T-helper 17 cell (primary cell): ENCODE results near the gene NEURL1B. TPM values are rescaled to one million over a fixed set of nuclear protein-coding genes. Genes with fewer than 3 reads are reported as not detected.
"Not testable (repeated sequence)": the region's sequence is repeated elsewhere in the genome, so short reads cannot be mapped to it uniquely, and the experiment has no call there.

ENCODE experiments used
- ATAC-seq: fragments of 150-1000 bp; cut with Tn5 transposase; 2 replicates; pipeline ENCODE4 v1.10.0; 2021; ENCODE audit warnings: mild to moderate bottlenecking, moderate library complexity
- DNase-seq, 3 donors: peaks; one replicate each; pipeline versions ENCODE4 v3.0.0 to v3.0.0-alpha.2; 2020 to 2021
- H3K9me3 ChIP-seq: one replicate; pipeline ENCODE4 v1.7.0; 2013; ENCODE audit warnings: low read length, mild to moderate bottlenecking; ENCODE audit not compliant: control insufficient read depth, poor library complexity, severe bottlenecking
- H3K27ac Mint-ChIP-seq: one replicate; pipeline ENCODE4 v1.8.0; 2022; ENCODE audit warnings: mild to moderate bottlenecking, moderate library complexity, mixed read lengths
- H3K27me3 Mint-ChIP-seq: one replicate; pipeline ENCODE4 v1.8.0; 2022; ENCODE audit warnings: mixed read lengths
- H3K36me3 Mint-ChIP-seq: one replicate; pipeline ENCODE4 v1.8.0; 2022; ENCODE audit warnings: low read depth, mixed read lengths
- H3K4me1 Mint-ChIP-seq: one replicate; pipeline ENCODE4 v1.8.0; 2022; ENCODE audit warnings: mild to moderate bottlenecking, mixed read lengths
- H3K4me3 Mint-ChIP-seq: one replicate; pipeline ENCODE4 v1.8.0; 2022; ENCODE audit warnings: mild to moderate bottlenecking, moderate library complexity, mixed read lengths
- total RNA-seq, 4 donors: library from RNA in 2 of 4; stranded (reverse) in 2 of 4; gene quantifications; one replicate each; pipeline ENCODE4 v1.2.3 and lab custom pipeline; 2022 to 2026

NEURL1B gene
- total RNA-seq, 2 donors from 2014 or later = 0.07 to 0.23 TPM

GRCh38 chr5:172672681-172673080 is 31.6 kb downstream of the NEURL1B start:
- H3K27ac Mint-ChIP-seq = no peak overlapping the region
- H3K9me3 ChIP-seq = no peaks in the 10 kb centered on the region
- no peaks in the 10 kb centered on the region for H3K27me3 Mint-ChIP-seq
- no peaks in the 10 kb centered on the region for H3K36me3 Mint-ChIP-seq
- no peaks in the 10 kb centered on the region for H3K4me1 Mint-ChIP-seq
- ATAC-seq = no peak
- no peak overlapping the region for H3K4me3 Mint-ChIP-seq
- DNase-seq = no peak

DNA sequence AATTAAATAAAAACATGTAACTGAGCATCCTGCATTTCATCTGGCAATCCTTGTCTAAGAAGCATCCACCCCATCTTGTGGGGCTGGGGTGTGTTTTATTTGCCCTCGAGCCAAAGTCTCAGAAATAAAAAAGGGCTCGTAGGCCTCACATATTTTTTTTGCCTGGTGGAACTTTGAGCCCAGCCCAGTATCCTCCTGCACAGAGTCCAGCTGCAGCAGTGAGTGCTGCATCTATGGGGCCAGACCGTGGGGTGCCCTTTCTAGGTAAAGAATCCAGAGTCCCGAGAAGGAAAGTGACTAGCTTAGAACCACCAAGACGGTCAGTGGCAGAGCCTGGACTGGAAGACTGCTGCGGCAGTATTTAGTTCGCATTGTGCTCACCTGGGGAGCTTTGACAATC is 33.1 kb downstream of the NEURL1B start:
- no peaks in the 10 kb centered on the region for H3K9me3 ChIP-seq
- Mint-ChIP-seq H3K27me3 (no peaks in the 10 kb centered on the region), H3K4me3 (no peak overlapping the region), H3K36me3 (no peaks in the 10 kb centered on the region), H3K4me1 (peaks cover 4% of the 10 kb centered on the region), H3K27ac (no peak overlapping the region)
- no peak for ATAC-seq
- DNase-seq = no peak

DNA sequence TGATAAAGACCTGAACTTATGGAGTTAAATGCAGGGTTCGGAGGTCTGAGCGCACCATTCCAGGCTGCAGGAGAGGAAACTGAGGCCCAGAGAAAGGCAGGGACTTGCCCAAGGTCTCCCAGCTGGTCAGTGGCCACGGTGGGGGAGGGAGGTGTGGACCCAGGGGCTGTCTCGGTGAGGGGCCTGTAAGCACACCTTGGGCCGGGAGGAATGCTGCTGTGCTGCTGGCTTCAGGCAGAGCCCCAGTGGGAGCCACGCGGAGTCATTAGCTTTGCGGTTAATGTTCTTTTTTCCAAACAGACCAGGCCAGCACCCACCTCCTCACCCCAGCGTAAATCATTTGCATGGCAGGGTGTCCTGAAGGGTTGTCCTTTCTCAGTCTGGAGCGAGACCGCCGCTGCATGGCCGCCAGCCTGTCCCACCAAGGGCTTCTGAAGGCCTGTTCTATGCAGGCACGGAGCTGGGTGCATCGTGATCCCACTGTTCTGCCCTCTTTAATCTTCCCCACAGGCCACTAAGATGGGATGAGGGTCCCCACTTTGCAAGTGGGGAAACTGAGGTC is 35.9 kb downstream of the NEURL1B start:
- Mint-ChIP-seq H3K27ac (no peak overlapping the region), H3K4me3 (no peak overlapping the region), H3K4me1 (peaks cover 4% of the 10 kb centered on the region), H3K36me3 (no peaks in the 10 kb centered on the region), H3K27me3 (no peaks in the 10 kb centered on the region)
- DNase-seq = no peak
- H3K9me3 ChIP-seq = no peaks in the 10 kb centered on the region
- ATAC-seq = no peak

DNA sequence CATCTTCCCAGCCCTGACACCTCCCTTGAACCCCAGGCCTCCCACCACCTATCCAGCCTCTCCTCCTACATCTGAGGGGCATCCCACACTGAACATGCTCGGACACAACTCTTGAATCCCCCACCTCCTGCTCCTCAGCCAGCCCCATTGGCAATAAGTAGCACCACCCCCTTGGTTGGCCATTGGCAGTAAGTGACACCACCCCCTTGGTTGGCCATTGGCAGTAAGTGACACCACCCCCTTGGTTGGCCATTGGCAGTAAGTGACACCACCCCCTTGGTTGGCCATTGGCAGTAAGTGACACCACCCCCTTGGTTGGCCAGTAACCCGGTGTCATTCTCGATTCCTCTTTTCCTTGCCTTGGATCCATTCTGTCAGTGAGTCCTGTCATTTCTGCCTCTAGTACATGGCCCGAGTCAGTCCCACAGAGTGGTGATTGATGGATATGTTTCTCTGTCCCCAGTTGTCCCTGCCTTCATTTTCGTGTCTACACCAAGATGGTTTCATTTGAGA is 37.4 kb downstream of the NEURL1B start:
- H3K36me3 Mint-ChIP-seq, H3K27ac Mint-ChIP-seq, H3K27me3 Mint-ChIP-seq, H3K9me3 ChIP-seq, H3K4me1 Mint-ChIP-seq, H3K4me3 Mint-ChIP-seq, ATAC-seq, DNase-seq: not testable (repeated sequence)

DNA sequence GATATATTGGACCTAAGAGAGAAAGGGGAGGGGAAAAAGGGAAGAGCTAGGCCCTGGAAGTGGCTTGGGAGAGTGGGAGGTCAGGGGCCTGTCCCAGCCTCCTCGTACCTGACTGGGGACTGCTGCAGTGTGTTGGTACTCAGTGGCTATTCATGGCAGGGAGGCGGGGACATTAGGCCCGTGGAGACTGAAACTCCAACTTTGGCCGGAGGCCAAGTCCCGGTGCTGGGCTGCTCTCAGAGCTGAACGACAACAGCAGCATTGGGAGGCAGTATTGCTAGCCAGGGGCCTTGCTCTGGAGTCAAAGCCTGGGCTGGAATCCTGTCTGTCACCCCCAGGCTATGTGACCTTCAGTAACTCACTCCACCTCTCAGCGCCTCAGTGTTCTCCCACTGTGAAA is 37.8 kb downstream of the NEURL1B start:
- no peak for ATAC-seq
- no peak overlapping the region for H3K4me3 Mint-ChIP-seq
- H3K4me1 Mint-ChIP-seq = peaks cover 8% of the 10 kb centered on the region
- H3K9me3 ChIP-seq = no peaks in the 10 kb centered on the region
- H3K27ac Mint-ChIP-seq = no peak overlapping the region
- H3K27me3 Mint-ChIP-seq = no peaks in the 10 kb centered on the region
- no peaks in the 10 kb centered on the region for H3K36me3 Mint-ChIP-seq
- DNase-seq = no peak

DNA sequence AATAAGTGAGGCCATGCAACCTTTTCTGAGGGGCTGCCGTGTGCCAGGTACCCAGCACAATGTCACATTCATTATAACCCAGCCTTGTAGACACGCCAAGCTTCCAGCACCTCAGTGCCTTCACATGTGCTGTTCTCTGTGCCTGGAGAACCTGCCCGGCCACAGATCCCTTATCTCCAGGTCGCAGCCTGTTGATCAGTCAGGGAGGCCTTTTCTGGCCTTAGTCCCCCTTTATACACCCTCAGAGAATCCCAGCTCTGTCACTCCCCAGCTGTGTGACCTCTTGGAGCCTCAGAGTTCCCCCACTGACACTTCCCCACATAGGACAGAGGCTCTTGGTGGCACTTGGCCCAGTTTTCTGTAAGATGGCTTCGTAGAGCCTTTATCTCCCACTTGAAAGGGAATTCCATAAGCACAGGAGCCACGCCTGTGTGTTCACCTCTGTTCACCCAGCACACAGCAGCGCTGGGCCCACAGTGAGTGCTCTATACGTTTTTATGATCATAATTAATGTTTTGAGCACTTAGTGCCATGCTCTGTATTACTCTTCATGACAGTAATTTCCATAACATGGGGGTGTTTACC is 38.7 kb downstream of the NEURL1B start:
- no peak for DNase-seq
- no peaks in the 10 kb centered on the region for H3K36me3 Mint-ChIP-seq
- no peak overlapping the region for H3K27ac Mint-ChIP-seq
- H3K9me3 ChIP-seq = no peaks in the 10 kb centered on the region
- no peaks in the 10 kb centered on the region for H3K27me3 Mint-ChIP-seq
- ATAC-seq = no peak
- peaks cover 13% of the 10 kb centered on the region for H3K4me1 Mint-ChIP-seq
- H3K4me3 Mint-ChIP-seq = no peak overlapping the region

GRCh38 chr5:172680921-172681320 is 39.9 kb downstream of the NEURL1B start:
- no peaks in the 10 kb centered on the region for H3K36me3 Mint-ChIP-seq
- no peak overlapping the region for H3K4me3 Mint-ChIP-seq
- H3K27me3 Mint-ChIP-seq = no peaks in the 10 kb centered on the region
- H3K27ac Mint-ChIP-seq = no peak overlapping the region
- H3K4me1 Mint-ChIP-seq = peaks cover 13% of the 10 kb centered on the region
- no peak for ATAC-seq
- H3K9me3 ChIP-seq = no peaks in the 10 kb centered on the region
- no peak for DNase-seq

GRCh38 chr5:172681421-172681820 is 40.4 kb downstream of the NEURL1B start:
- no peak overlapping the region for H3K27ac Mint-ChIP-seq
- no peaks in the 10 kb centered on the region for H3K36me3 Mint-ChIP-seq
- peaks cover 13% of the 10 kb centered on the region for H3K4me1 Mint-ChIP-seq
- DNase-seq = no peak
- H3K4me3 Mint-ChIP-seq = no peak overlapping the region
- ATAC-seq = no peak
- no peaks in the 10 kb centered on the region for H3K9me3 ChIP-seq
- no peaks in the 10 kb centered on the region for H3K27me3 Mint-ChIP-seq

DNA sequence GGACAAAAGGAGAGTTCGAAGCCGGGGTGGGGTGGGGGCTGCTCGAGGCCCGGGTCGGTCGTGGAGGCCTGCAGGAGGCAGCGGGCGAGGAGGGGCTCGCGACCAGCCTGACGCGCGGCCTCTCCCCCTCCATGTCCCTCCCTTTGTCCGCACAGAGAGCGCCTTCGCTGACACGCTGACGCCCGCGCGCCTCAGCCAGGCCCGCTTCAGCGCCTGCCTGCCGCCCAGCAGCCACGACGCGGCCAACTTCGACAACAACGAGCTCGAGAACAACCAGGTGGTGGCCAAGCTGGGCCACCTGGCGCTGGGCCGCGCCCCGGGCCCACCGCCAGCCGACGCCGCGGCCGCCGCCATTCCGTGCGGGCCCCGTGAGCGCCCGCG is 42.2 kb downstream of the NEURL1B start:
- H3K9me3 ChIP-seq = no peaks in the 10 kb centered on the region
- H3K27ac Mint-ChIP-seq = no peak overlapping the region
- H3K4me1 Mint-ChIP-seq = peaks cover 12% of the 10 kb centered on the region
- no peak for ATAC-seq
- no peaks in the 10 kb centered on the region for H3K36me3 Mint-ChIP-seq
- H3K4me3 Mint-ChIP-seq = peak overlapping the region; percentile 63
- H3K27me3 Mint-ChIP-seq = no peaks in the 10 kb centered on the region
- no peak for DNase-seq

- no peaks in the 10 kb centered on the region for H3K9me3 ChIP-seq
- H3K4me3 Mint-ChIP-seq = peak overlapping the region; percentile 87
- DNase-seq (peak; percentile 48 to 67 (median 65)), ATAC-seq (peak; percentile 84)
- no peaks in the 10 kb centered on the region for H3K36me3 Mint-ChIP-seq
- H3K4me1 Mint-ChIP-seq = peaks cover 16% of the 10 kb centered on the region
- peak overlapping the region; percentile 81 for H3K27ac Mint-ChIP-seq
- H3K27me3 Mint-ChIP-seq = no peaks in the 10 kb centered on the region
These were observed 42.8 kb downstream of the NEURL1B start for GRCh38 chr5:172683645-172684471.

DNA sequence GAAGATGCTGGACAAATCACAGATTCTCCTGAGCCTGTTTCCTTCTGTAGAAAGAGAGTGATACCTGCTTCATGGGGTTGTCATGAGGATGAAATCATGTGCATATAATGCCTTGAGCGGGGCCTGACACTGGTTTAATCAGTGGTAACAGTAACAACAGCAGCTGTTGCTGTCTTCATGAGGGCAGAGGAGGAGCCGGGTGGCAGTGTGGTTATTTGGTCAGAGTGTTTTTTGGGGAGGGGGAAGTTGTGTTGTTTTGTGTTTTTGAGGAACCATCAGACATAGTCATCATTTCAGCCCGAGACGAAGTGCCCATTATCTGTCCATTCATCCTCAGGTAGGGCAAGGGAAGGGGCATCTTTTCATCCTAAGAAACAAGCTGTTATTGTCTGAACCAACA is 44.0 kb downstream of the NEURL1B start:
- H3K9me3 ChIP-seq = no peaks in the 10 kb centered on the region
- ATAC-seq = no peak
- H3K4me1 Mint-ChIP-seq = peaks cover 16% of the 10 kb centered on the region
- H3K27ac Mint-ChIP-seq = peak overlapping the region; percentile 81
- H3K27me3 Mint-ChIP-seq = no peaks in the 10 kb centered on the region
- no peaks in the 10 kb centered on the region for H3K36me3 Mint-ChIP-seq
- DNase-seq = no peak
- peak overlapping the region; percentile 33 for H3K4me3 Mint-ChIP-seq

- DNase-seq = no peak
- Mint-ChIP-seq H3K4me3 (no peak overlapping the region), H3K27ac (no peak overlapping the region), H3K36me3 (no peaks in the 10 kb centered on the region), H3K27me3 (no peaks in the 10 kb centered on the region), H3K4me1 (peaks cover 16% of the 10 kb centered on the region)
- no peaks in the 10 kb centered on the region for H3K9me3 ChIP-seq
- no peak for ATAC-seq
These were observed 45.0 kb downstream of the NEURL1B start for GRCh38 chr5:172686111-172686510.

GRCh38 chr5:172686539-172687390 is 45.7 kb downstream of the NEURL1B start:
- H3K9me3 ChIP-seq = no peaks in the 10 kb centered on the region
- Mint-ChIP-seq H3K27ac (peak overlapping the region; percentile 87), H3K27me3 (no peaks in the 10 kb centered on the region), H3K4me3 (no peak overlapping the region), H3K4me1 (peaks cover 16% of the 10 kb centered on the region), H3K36me3 (no peaks in the 10 kb centered on the region)
- DNase-seq (no peak), ATAC-seq (no peak)
